ENCODE measurements around the gene KCNH2.

The KCNH2 gene

GRCh38 chr7:150937848-150938561, 40.1 kb downstream of the KCNH2 start:
- DNase-seq (ENCODE audit: low spot score) = no peak
- Histone ChIP-seq H3K4me3 (no peak overlapping the region), H3K27ac (no peak overlapping the region)
- no peak for TF ChIP-seq CTCF (IDR thresholded peaks at IDR 0.05)

GRCh38 chr7:150936018-150936417, 42.1 kb downstream of the KCNH2 start:
- Histone ChIP-seq H3K4me3 (no peak overlapping the region), H3K27ac (no peak overlapping the region)
- no peak for TF ChIP-seq CTCF (IDR thresholded peaks at IDR 0.05)
- no peak for DNase-seq (ENCODE audit: low spot score)

- H3K4me3 ChIP-seq = no peak overlapping the region
- no peak for DNase-seq (ENCODE audit: low spot score)
- TF ChIP-seq CTCF (IDR thresholded peaks at IDR 0.05) = no peak
- H3K27ac ChIP-seq = no peak overlapping the region
Measured at GRCh38 chr7:150935149-150935548, 43.0 kb downstream of the KCNH2 start.

- no peak for DNase-seq (ENCODE audit: low spot score)
- no peak overlapping the region for H3K4me3 ChIP-seq
- no peak for TF ChIP-seq CTCF (IDR thresholded peaks at IDR 0.05)
- no peak overlapping the region for H3K27ac ChIP-seq
Measured at GRCh38 chr7:150934045-150934766, 43.9 kb downstream of the KCNH2 start.

- no peak overlapping the region for H3K27ac ChIP-seq
- DNase-seq (ENCODE audit: low spot score) = no peak
- H3K4me3 ChIP-seq = no peak overlapping the region
- no peak for TF ChIP-seq CTCF (IDR thresholded peaks at IDR 0.05)
Measured at GRCh38 chr7:150931199-150931869, 46.8 kb downstream of the KCNH2 start.

- TF ChIP-seq CTCF (IDR thresholded peaks at IDR 0.05) = no peak
- no peak overlapping the region for H3K4me3 ChIP-seq
- H3K27ac ChIP-seq = no peak overlapping the region
- no peak for DNase-seq (ENCODE audit: low spot score)
Measured at GRCh38 chr7:150928541-150928940, 49.6 kb downstream of the KCNH2 start.
